K562 (cell line): Measurements from ENCODE around the gene STX11. TPM values are rescaled to one million over a fixed set of nuclear protein-coding genes. Genes with fewer than 3 reads are reported as not detected.

ENCODE experiments used
- ATAC-seq: fragments of 200-7000 bp; cut with Tn5 transposase; 3 replicates; pipeline ENCODE4 v1.9.1; 2020; ENCODE audit warnings: moderate library complexity
- BruUV-seq: library from RNA; stranded (reverse); fragments of 400-500 nt; replicated peaks from 2 replicates; lab custom pipeline; 2021; lab: Mats Ljungman, UMichigan
- CTCF ChIA-PET: fragments of 300-600 bp; formaldehyde crosslinking; extraction: SDS; loops from one replicate; lab custom pipeline; 2021; ENCODE audit warnings: low intra/inter-chr PET ratio; lab: Yijun Ruan, JAX
- POLR2A ChIA-PET: fragments of 300-600, 350-650 bp; sonication (Branson Sonifier 250); formaldehyde crosslinking; extraction: SDS; loops from one replicate; lab custom pipeline; 2021; ENCODE audit warnings: antibody characterized with exemption, inconsistent platforms; lab: Yijun Ruan, JAX
- DNase-seq, 4 experiments: peaks; one replicate each; pipeline versions ENCODE4 v3.0.0 to v3.0.0-alpha.2; 2011 to 2018; ENCODE audit warnings: low spot score in 3 of 4, mixed read lengths in 3 of 4; ENCODE audit errors: extremely low read depth in 1 of 4
- FAIRE-seq: peaks from 2 replicates; lab custom pipeline; 2011; peaks lifted over from hg19 to GRCh38; lab: Jason Lieb, UNC
- H2AFZ ChIP-seq: 2 replicates; pipeline ENCODE4 v1.6.0; 2011; ENCODE audit warnings: low read depth, low read length, control low read depth, inconsistent platforms
- H3K27ac ChIP-seq: fragments of 200-600 bp; 3 replicates; pipeline ENCODE4 v1.8.0; 2011; ENCODE audit warnings: low read depth, mild to moderate bottlenecking, control low read depth, inconsistent platforms, low read length, moderate library complexity, mixed read lengths; ENCODE audit errors: extremely low read depth
- H3K27me3 ChIP-seq, 2 experiments: fragments of 300-600 bp in 1 of 2; 2 replicates in 1 of 2; 3 replicates in 1 of 2; pipeline versions ENCODE4 v1.6.0 to v1.8.0; 2011; ENCODE audit warnings: inconsistent platforms in 2 of 2, low read length in 2 of 2, mild to moderate bottlenecking in 1 of 2, mixed read lengths in 1 of 2, moderate library complexity in 1 of 2; ENCODE audit not compliant: control insufficient read depth in 2 of 2, insufficient read depth in 2 of 2
- H3K36me3 ChIP-seq: fragments of 300-600 bp; 3 replicates; pipeline ENCODE4 v1.8.0; 2011; ENCODE audit warnings: mild to moderate bottlenecking, low read length, inconsistent platforms; ENCODE audit not compliant: control insufficient read depth, insufficient read depth
- H3K4me1 ChIP-seq, 2 experiments: fragments of 200-600 bp in 1 of 2; replicated peaks in 1 of 2; 2 replicates in 1 of 2; 3 replicates in 1 of 2; pipeline versions ENCODE4 v1.5.1 to v1.8.0; 2011; ENCODE audit warnings: inconsistent platforms in 2 of 2, low read length in 2 of 2, mild to moderate bottlenecking in 1 of 2, mixed read lengths in 1 of 2, moderate library complexity in 1 of 2; ENCODE audit not compliant: control insufficient read depth in 2 of 2, insufficient read depth in 2 of 2
- H3K4me2 ChIP-seq: 2 replicates; pipeline ENCODE4 v1.6.1; 2011; ENCODE audit warnings: low read length, control low read depth, inconsistent platforms, mixed read lengths; ENCODE audit not compliant: insufficient read depth
- H3K4me3 ChIP-seq: fragments of 200-600 bp; sonication (generic), shearing (Covaris generic); 2 replicates; pipeline ENCODE4 v1.5.1; 2016; ENCODE audit warnings: control low read depth, inconsistent platforms
- H3K79me2 ChIP-seq: fragments of 200-600 bp; 3 replicates; pipeline ENCODE4 v1.8.0; 2011; ENCODE audit warnings: low read length, inconsistent platforms; ENCODE audit not compliant: control insufficient read depth, insufficient read depth
- H3K9ac ChIP-seq, 2 experiments: 2 replicates each; pipeline versions ENCODE4 v1.6.0 to v1.6.1; 2011; ENCODE audit warnings: low read depth in 2 of 2, low read length in 2 of 2, control low read depth in 1 of 2, inconsistent platforms in 1 of 2, mild to moderate bottlenecking in 1 of 2, mixed read lengths in 1 of 2; ENCODE audit not compliant: insufficient read depth in 1 of 2
- H3K9me1 ChIP-seq: one replicate; pipeline ENCODE4 v1.6.0; 2011; ENCODE audit warnings: inconsistent platforms, mild to moderate bottlenecking, low read length, moderate library complexity; ENCODE audit not compliant: control insufficient read depth, insufficient read depth
- H3K9me3 ChIP-seq: replicated peaks from 2 replicates; pipeline ENCODE4 v1.5.1; 2011; ENCODE audit warnings: low read depth, low read length, inconsistent platforms; ENCODE audit not compliant: control insufficient read depth, insufficient read depth
- H4K20me1 ChIP-seq: replicated peaks from 2 replicates; pipeline ENCODE4 v1.6.1; 2011; ENCODE audit warnings: low read length, inconsistent platforms, mixed read lengths; ENCODE audit not compliant: control insufficient read depth, insufficient read depth
- E2F4 ChIP-seq: sonication (generic); formaldehyde crosslinking; IDR thresholded peaks from 2 replicates; pipeline ENCODE4 v1.8.0; 2022; ENCODE audit warnings: mild to moderate bottlenecking, low read depth, missing genetic modification reagents
- HMGN3 ChIP-seq: IDR thresholded peaks from 2 replicates; pipeline ENCODE4 v1.6.1; 2011; ENCODE audit warnings: borderline replicate concordance, low read depth, mild to moderate bottlenecking, mixed read lengths, low read length; ENCODE audit not compliant: insufficient read length; ENCODE audit errors: extremely low read depth
- MGA ChIP-seq: fragments of 450-650 bp; IDR thresholded peaks from 2 replicates; pipeline ENCODE4 v1.6.1; 2016; ENCODE audit warnings: mild to moderate bottlenecking, moderate library complexity
- MXI1 ChIP-seq: IDR thresholded peaks from 2 replicates; pipeline ENCODE4 v1.6.1; 2011; ENCODE audit warnings: low read depth, mild to moderate bottlenecking, improper control_type of control experiment, low read length
- POLR2AphosphoS5 ChIP-seq: IDR thresholded peaks from 2 replicates; pipeline ENCODE4 v1.6.1; 2011; ENCODE audit warnings: mild to moderate bottlenecking, low read depth, low read length, moderate library complexity; ENCODE audit not compliant: control insufficient read depth, insufficient read depth
- ZBED1 ChIP-seq: IDR thresholded peaks from 2 replicates; pipeline ENCODE4 v1.6.1; 2014
- ZNF274 ChIP-seq: IDR thresholded peaks from 2 replicates; pipeline ENCODE4 v1.6.1; 2011; ENCODE audit warnings: low read depth, mild to moderate bottlenecking, low read length, moderate library complexity, borderline replicate concordance
- WGBS: fragments of 100-300 bp; shearing (Covaris generic); methylation state at CpG from one replicate; pipeline ENCODE4 v1.1.6; 2016; ENCODE audit warnings: low coverage, mixed read lengths; ENCODE audit not compliant: insufficient coverage; ENCODE audit errors: missing lambda C conversion rate; 5-methylcytosine and 5-hydroxymethylcytosine counted together
- in situ Hi-C: fragments of 300-500 bp; cut with MboI; formaldehyde crosslinking; loops from 4 replicates; pipeline ENCODE4 v1.15.0; 2018; ENCODE audit warnings: inconsistent platforms, mixed read lengths
- intact Hi-C: fragments of 100-400 bp; cut with micrococcal nuclease; formaldehyde crosslinking; loops from 2 replicates; pipeline ENCODE4 v1.14.2; 2022
- polyA plus RNA-seq, 8 experiments: library from polyadenylated mRNA; depleted of rRNA in 4 of 8; stranded (reverse) in 5 of 8; unstranded in 3 of 8; fragments of >200 nt; fragmentation: Nextera tagmentation in 2 of 8; fragmentation: Illumina TruSeq in 1 of 8; extraction: Ambion mirVana in 2 of 8; extraction: Trizol in 1 of 8; gene quantifications; 2 replicates each; pipeline versions ENCODE4 v1.2.1 to v1.2.3, GENCODE V29; 2011 to 2014; ENCODE audit warnings: inconsistent platforms in 1 of 8, missing spikeins in 1 of 8
- total RNA-seq, 7 experiments: library from RNA; depleted of rRNA in 6 of 7; stranded (reverse); fragments of >200 nt in 6 of 7; fragmentation: Illumina TruSeq in 2 of 7; extraction: Trizol in 2 of 7; gene quantifications; 2 replicates each; pipeline versions ENCODE4 v1.2.1 to v1.2.3, GENCODE V29; 2011 to 2021; ENCODE audit warnings: low replicate concordance in 1 of 7

The STX11 gene
- total and polyA plus RNA-seq, 9 of the 15 experiments (the other 6 are each of a cell fraction or from before 2014, with no cell fraction given), result 0.06 to 0.73 (median 0.40) TPM

GRCh38 chr6:144217264-144217663, 66.9 kb downstream of the STX11 start:
- H3K4me1 ChIP-seq, result peaks cover 14% of the 10 kb centered on the region in 2 experiments
- POLR2A ChIA-PET, result interaction anchor here (0.6 to 1.4 kb wide), 4 partner anchors 14 to 127 kb away, joined by 3 to 7 read pairs (median 4); partner anchors contain the start of gene SF3B5
- in situ Hi-C loops (loop anchor here (5.0 kb wide), 2 partner anchors 120 to 205 kb away; partner anchors contain the start of gene SF3B5), intact Hi-C loops (loop anchor here (5.0 kb wide), 3 partner anchors 65 to 640 kb away; partner anchors contain the start of gene STX11)
- H3K9me1 ChIP-seq, result no peaks in the 10 kb centered on the region
- no peaks in the 10 kb centered on the region for H3K79me2 ChIP-seq
- H3K9me3 ChIP-seq, result no peaks in the 10 kb centered on the region; the same call in 1 of the 2 replicates
- ATAC-seq, result no peak
- CTCF ChIA-PET, result interaction anchor here (0.6 to 1.5 kb wide), 2 partner anchors 277 to 614 kb away, joined by 4 to 5 read pairs; no protein-coding TSS in a partner anchor
- H3K27me3 ChIP-seq, result no peaks in the 10 kb centered on the region
- no peaks in the 10 kb centered on the region for H3K36me3 ChIP-seq
- no peak overlapping the region; the same call in 1 of the 2 replicates for H3K4me3 ChIP-seq
- H3K27ac ChIP-seq, result no peak overlapping the region
- H2AFZ ChIP-seq, result peak overlapping the region; percentile 97
- H3K4me2 ChIP-seq, result peak overlapping the region; percentile 98
- WGBS, result 68% methylated on average over 11 of the region's 11 CpGs
- peak overlapping the region; percentile 53 to 85; a peak in 2 of 4 replicates for H3K9ac ChIP-seq
- no peaks in the 10 kb centered on the region for H4K20me1 ChIP-seq
- DNase-seq, result no peak
- FAIRE-seq, result no peak
- no TSS peak for BruUV-seq
- no peak for TF ChIP-seq ZNF274
- TF ChIP-seq HMGN3, result no peak
- TF ChIP-seq ZBED1, result no peak
- TF ChIP-seq MGA, result no peak
- no peak for TF ChIP-seq POLR2AphosphoS5
- no peak for TF ChIP-seq E2F4 (CRISPR knock-in tag)
- TF ChIP-seq MXI1, result no peak
